GM18499 (cell line): ENCODE data around the gene MBNL2.

Source experiments
- ATAC-seq: cut with Tn5 transposase; IDR thresholded peaks from one replicate; pipeline ENCODE4 v1.9.1; 2021; ENCODE audit warnings: moderate number of reproducible peaks; ENCODE audit not compliant: insufficient read depth, unreplicated experiment

The MBNL2 gene

DNA sequence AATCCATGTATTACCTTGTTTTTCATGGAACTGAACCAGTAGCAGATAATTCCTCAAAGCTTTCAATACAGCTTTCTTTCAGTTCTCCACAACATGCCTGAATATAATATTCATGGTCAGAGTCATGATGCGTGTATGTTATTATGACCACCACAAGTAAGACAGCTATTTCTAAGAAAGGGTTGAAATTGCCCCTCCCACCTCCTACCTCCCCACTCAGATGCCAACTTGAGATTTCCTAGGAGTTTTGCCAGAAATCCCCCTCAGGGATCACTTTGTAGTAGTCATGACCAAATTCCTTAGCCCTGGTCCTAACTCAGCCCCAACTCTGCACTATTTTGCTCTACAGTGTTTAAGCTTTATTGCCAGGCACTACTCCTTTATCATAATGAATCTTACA is 141.9 kb downstream of the MBNL2 start:
- no peak for ATAC-seq

DNA sequence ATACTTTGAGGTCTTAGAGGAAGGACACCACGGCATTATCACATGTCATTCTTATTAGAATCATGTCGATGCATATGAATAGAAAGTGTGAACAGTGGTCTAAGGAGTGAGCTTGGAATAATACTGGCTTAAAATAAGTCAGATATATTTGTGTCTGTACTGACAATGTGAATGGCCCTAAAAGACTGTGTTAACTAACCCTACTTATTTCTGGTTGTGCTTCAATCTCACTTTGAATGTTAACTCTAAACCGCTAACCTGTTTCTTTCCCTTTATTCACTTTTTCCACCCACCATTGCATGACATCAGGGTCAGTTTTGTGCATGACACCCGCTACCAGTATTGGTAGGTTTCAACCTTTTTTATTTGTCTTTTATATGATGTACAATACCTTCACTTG is 142.7 kb downstream of the MBNL2 start:
- ATAC-seq = no peak

DNA sequence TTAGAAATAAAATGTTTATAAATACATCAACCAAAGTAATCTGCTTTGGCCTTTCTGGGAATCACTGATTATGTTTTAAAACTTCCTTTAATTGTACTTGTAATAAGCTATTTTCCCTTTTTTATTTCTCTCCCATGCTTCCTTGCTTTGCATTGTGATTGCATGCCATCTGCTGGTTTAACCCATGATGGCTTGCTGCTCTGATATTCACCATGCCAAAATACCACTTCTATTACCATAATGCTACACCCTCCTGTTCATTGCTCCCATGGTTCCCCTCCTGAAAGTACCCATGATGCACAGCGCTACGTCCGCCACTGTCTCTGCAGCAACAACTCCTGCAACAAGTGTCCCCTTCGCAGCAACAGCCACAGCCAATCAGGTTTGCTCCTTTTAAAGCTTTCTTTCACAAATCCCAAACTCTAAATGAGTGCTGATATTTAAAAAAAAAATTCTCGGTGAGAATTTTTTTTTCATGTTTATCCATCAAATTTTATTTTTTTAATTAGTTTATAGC is 144.1 kb downstream of the MBNL2 start:
- no peak for ATAC-seq

DNA sequence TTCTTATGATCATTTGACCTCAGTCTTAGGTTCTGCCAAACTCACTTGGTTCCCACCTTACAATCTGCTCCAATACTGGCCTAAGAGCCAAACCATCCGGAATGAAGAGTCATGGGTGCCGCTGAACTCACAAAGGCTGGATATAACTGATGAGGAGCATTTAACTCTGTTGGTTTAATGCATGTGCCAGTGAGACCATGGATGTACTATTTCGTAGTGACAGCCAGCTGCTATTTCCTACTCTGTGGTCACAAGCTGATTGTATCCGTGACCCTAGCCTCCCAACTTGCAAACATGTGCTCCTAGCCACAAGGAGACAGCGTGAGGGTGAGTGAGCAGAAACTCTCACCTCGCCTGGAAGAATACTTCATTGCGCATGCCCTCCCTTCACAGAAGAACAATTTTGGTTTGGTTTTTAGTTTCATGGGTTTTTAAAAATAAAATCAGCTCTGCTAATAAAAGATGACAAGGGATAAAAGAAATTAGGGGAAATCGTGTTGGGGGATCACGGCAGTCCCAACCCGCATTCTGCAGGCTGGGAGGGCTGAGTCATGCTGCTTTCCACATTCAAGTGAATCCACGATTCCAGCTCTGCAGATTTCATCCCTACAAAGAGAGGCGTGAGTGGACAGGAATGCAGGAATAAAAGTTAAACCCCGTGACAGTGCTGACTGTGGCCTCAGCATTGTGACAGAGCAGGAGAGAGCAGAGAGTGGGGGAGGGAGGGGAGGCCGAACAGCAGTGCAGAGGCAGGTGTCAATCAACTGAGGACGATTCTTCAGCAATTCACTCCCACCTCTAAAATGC is 145.1 kb downstream of the MBNL2 start:
- ATAC-seq = no peak

DNA sequence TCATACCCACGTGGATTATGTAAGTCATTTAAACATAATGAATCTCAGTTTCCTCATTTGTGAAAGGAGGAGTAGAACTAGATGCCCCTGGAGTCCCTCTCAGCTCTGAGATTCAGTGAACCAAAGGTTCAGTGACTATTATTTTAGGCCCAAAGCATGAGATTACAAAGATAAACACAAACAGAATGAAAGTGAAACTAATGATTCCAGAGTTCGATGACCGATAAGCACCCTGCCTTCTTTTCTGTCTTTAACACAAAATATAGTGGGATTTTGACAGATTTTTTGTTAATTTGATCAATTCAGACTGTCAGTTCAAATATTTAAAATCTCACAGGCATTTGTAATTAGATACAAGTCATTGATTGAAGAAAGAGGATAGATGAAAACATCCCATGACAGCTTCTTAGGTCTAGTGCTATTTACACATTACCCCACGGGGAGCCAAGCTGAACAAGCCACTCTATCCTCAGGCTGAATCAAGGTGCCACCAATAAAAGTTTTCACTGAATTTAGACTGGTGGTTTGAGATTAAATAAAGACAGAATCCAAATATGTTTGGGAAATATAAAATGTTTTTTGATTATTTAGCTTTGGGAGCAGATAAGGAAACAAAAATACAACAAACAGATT is 147.2 kb downstream of the MBNL2 start:
- ATAC-seq = no peak

DNA sequence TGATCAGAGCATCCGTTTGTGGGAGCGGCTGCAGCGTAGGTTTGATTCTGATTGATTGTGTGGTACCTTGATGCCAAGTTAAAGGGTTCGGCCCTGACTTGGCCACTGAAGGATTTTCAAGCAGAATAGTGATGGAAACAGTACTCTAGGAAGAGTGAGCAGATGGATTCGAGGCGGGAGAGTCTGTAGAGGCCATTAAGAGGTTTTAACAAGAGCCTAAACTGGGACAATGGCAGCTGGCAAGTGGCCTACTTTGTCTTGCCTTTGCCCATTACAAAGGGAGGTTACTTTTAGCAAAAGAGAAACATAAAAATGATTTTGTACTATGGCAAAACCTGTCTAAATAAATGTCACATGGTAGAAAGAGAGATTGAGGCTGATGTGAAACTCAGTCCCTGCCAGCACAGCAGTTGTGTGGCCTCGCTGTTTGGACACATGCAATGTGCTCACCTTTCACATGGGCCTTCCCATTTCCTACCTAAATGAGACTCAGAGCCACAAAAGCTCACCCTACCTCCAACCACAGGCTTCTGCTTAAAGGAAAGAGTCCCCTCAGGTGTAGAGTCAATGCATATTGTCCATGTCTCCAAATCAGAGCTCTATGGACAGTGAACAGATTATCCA is 149.5 kb downstream of the MBNL2 start:
- ATAC-seq = no peak

DNA sequence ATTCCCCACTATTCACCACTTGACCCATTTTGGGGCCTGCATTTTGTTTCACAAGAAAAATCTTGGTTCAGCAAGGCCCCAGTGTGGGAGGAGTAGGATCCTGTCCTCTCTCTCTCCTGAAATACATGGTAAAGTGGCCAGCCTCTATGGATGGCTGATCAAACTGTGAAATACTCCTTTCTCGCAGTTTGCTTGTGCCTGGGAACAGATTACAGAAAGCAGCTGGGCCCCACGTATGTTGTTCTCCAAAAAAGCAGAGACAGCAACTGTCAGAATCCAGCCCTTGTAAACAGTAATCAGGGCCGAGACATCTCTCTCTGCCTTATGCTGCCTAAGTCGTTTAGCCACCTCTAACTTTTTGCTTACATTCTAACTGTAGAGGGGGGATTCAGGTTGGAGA is 150.8 kb downstream of the MBNL2 start:
- no peak for ATAC-seq

DNA sequence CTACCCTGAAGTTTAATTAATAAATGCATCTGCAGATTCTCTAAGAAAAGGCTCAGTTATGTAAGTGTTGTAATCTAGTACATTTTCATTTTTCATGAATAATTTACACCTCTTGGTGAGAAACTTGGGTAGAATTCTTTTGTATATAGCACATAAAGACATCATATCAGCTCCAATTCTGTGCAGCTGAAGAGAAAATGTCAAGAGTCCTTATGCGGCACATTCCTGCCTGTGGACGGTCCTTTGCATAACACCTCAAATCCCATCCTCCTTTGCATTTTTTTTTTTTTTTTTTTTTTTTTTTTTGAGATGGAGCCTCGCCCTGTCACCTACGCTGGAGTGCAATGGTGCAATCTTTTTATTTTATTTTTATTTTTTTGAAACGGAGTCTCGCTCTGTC is 151.7 kb downstream of the MBNL2 start:
- no peak for ATAC-seq

DNA sequence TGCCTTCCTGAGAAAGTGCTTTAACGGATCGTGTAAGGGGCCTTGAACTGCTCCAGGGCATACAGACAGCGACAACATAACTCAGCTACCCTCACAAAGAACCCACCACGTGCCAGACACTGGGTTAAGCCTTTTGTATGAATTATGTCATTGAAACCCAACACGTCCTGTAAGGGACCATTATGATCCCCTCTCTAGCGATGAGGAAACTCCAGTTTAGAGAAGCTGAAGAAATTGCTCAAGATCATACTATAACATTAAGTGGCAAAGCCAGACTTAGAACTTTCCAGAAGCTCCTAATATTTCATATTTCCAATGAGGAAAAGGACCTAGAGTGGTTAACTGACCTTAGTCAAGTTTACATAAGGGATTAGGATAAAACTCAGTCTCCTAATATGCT is 154.8 kb downstream of the MBNL2 start:
- ATAC-seq = no peak

DNA sequence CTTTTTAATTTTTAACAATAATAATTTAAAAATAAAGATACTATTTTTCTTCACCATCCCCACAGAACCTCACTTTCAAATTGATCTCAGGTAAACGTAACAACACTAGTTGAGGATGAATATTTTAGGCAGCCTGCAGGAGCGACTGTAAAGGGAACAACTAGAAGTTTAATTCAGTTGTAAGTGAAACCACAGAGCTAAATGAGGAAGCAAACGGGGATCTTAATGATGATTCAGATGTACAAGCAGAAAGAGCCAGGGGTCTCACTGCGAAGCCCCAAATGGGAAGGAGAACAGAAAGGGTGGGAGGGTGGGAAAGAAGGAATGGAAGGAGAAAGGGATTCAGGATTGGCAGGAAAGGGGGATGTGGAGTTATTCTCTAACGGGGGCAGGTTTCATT is 157.3 kb downstream of the MBNL2 start:
- ATAC-seq = no peak

DNA sequence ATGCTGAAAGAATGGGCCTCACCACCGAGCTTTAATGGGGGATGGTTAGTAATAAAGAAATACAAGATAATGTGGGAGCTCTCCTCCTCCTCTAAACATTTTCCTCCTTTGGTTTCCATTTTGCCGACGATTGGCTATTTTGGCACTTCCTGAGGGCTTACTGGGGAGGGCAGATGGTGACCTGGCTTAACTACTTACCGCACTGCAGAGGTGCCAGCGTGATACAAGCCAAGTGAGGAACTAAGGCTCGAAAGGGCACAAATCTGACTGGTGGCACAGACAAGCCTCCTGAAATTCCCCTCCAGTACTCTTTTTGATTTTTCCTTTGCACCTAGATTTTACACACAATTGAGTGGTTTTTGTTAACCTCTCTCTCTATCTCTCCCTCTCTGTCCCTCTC is 158.6 kb downstream of the MBNL2 start:
- ATAC-seq = no peak

DNA sequence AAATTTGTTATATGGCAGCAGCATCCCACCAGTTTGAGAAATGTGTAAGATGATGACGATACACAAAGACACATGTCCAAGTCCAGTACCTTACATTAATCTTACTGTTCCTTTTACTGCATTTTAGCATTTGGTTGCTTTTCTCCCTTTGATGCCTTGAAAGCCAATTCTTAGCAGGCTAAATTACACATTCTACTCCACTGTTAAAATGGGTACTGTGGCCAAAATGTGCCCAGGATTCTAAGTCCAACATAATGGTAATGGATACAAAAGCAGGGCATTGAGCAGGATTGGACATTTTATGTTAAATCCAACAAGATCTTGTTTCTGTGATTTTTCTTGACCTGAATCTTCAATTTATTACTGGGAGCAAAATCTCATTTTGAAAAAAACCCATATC is 159.1 kb downstream of the MBNL2 start:
- ATAC-seq = no peak

DNA sequence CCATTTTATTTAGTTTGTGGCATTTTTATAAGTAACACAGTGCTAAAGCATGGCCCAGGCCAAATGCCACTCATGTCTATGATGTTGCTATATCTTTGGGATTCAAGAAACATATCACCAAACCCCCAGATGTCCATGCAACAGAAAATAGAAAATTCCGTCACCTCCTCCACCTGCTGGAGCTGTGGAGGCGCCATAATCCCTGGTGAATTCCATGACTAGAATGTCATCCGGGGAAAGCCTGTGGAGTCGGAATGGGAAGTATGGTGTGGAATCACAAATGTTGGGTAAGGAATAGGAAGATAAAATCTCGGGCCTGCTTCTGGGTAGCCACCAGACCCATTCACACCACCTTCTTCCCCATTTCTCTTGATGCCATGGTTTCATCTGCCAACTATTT is 160.1 kb downstream of the MBNL2 start:
- no peak for ATAC-seq

DNA sequence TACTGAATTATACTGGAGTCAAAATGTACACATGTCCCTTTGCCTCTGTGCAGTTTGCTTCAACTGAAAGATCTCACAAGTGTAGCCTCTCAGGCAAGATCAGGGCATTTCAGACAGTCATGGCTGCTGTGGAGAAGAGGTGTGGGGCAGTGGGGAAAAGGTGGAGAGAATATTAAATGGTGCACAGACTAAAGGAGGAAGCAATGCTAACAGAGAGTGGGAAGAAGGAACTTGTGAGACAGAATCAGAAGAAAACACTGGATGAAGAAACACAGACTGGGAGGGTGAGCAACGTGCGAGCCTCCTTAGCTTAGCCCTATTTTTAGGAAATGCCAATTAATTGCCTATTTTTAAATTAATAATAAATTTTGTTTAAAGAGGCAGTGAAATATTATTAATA is 162.2 kb downstream of the MBNL2 start:
- no peak for ATAC-seq

DNA sequence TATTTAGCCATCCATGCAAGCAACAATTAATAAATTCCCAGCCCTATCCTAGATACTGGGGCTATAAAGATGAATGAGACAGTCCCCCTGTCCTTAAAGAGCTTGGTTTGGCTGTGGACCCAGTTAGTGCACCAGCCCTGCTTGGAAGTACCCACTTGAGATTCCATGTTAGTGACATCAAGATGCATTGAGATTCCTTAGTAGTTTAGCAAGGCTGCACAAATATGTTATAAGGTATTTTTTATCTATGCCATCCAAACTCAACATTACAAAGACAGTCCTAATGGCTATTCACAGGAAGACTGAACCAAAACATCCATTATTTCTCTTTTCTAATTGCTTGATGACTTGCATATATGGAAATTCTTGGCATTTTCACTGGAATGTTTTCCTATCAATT is 163.0 kb downstream of the MBNL2 start:
- no peak for ATAC-seq

DNA sequence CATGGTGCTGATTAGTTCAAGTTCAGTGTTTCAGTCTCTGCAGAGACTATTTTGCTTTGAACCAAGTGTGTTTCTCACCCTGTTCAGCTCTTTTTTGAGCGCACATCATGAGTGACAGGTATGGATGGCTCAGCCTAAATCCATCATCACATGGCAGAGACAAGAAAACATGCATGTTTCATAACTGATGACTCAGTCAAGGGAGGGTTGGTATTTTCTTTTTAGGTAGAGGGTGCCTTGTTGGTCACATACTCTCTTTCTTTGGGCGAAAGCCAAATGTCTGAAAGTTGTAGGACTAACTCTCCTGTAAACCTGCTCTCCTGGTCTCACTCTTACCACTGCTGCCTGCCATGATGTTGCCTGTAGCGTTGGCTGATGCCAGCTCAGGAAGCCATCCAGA is 163.7 kb downstream of the MBNL2 start:
- ATAC-seq = no peak

DNA sequence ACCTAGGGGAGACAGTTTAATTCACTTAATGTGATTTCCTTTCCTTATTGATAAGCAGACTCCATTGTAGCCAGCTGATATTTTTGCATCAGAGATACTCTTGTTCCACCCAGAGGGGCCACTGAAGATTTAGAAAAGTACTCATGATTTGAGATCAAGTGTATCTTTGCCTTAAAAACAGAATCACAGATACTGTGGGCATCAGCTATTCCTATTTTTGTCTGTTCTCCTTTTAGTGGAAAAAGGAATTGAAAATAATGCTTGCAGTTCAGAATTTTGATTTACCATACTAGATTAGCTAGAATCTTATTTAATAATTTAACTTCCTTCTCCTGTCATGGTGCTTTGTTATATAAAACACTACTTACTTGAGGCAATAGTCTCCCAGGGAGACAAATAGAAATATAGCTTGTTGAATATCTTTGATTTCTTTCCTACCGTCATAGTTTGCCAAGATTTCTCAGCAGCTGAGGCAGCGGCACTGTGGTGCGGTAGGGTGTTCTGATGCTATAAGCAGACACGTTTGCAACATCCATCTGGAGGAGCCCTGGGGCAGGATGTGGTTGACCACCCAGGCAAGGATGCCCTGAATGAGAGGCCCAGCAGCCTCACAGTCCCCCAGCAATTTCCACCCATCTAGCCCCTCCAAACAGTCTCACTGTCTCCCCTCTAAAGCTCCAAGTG is 164.8 kb downstream of the MBNL2 start:
- ATAC-seq = no peak

DNA sequence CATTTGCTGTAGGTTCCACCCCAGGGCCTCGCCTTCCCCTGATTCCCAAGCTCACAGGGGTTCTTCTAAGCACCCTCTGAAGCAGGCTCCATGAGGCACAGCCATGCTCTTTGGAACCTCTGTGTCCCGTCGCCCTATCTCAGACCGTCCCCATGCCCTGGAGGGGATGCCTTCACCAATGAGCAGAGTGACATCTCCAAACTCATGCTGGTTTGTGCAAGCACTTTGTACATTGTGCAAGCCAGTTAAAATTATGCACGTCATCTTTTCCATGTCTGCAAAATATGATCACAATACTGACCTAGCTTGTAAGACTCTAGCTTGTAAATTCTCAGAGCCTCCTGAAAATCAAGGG is 165.3 kb downstream of the MBNL2 start:
- ATAC-seq = no peak

DNA sequence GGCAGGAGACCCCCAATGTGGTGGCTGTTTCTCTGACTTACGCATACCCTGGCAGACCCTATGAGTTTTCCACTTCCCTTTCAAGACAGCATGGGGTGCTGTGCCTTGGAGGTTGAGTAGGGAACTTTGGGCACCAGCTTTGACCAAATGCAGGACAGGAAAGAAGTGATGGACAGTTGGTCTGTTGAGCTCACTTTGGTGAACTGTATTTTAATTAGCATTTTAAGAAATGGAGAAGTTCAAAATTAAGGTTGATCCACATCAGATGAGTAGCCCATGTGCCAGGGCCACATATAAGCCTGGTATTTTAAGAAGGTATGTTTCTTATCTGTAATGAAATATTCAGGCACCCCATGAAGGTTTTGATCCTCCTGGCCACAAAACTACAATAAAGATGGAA is 165.8 kb downstream of the MBNL2 start:
- ATAC-seq = no peak

DNA sequence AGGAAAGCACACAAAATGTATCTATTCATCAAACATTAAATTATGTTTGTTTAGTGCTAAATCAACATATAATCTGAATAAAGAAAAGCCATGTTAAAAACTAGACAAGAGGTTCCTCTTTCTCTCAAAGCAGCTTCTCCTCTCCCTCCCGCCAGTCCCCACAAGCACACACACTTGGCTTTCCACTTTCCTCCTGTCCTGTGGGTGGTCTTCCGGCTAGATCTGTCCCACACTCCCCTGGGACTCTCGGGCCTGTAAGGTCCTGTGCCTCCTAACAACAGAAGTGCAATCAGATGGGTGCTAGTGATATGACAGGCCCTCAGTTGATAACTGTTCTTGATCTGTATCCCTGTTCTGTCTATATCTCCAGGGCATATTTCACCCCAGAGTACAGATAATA is 166.2 kb downstream of the MBNL2 start:
- no peak for ATAC-seq

DNA sequence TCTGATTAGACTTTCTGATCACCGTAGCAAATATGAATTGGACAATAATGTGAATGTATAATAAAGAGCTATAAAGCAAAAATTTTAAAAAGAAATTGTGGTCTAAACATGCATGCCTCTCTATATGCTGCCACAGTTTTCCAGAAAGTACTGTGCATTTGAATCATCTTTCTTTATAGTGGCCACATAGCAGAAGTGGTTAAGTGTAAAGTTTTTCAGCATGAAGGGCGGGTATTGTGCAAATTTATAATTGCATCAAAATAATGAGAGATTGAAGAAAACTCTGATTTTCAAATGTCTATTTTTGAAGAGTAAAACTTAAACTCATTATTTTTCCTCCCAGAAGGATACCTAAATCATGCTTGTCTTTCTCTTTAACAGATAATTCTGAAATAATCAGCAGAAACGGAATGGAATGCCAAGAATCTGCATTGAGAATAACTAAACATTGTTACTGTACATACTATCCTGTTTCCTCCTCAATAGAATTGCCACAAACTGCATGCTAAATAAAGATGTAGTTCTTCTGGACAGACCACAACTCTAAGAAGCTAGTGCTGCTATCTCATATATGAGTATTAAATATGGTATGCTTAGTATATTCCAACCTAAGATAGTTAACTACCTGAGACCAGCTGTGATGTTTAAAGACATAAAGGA is 168.9 kb downstream of the MBNL2 start:
- no peak for ATAC-seq
